Mesenteric fat pad (tissue), 1 donor: Measurements from ENCODE around the gene PIGL. TPM values are rescaled to one million over a fixed set of nuclear protein-coding genes. Genes with fewer than 3 reads are reported as not detected.

Experiments
- DNase-seq: peaks from one replicate; pipeline ENCODE4 v3.0.0-alpha.2; 2020; ENCODE audit warnings: low spot score
- microRNA-seq: library from miRNA; unstranded; fragments of <30 nt; microRNA quantifications from one replicate; pipeline ENCODE4 v1.2.0, GENCODE V29; 2020; ENCODE audit warnings: borderline number of aligned reads
- total RNA-seq: library from RNA; stranded (reverse); fragmentation: NEBNext Ultra II Directional; extraction: Animal tissue kit (Norgen Biotek cat#: 25700); gene quantifications from one replicate; pipeline ENCODE4 v1.2.1, GENCODE V29; 2021
- donor health status: DM: yes; HTN: yes; CAD: no.

The PIGL gene
- total RNA-seq, 1 donor from 2014 or later: 42.9 TPM

DNA sequence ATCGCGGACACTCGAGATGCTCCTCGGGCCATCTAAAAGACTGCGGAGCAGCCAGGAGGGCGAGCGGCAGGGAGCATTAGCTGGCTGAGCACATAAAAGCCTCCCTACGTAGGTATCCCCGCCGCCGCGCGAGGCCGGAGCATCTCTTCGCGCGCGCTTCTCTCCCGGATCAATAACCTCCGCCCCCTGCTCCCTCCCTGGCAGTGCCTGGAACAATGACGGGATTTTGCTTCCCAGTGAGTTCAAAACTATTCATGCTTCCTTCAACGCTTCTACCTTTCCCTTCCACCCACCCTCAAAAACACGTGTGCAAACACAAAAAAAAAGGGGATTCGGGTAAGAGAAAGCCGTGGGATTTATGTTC is 135.3 kb downstream of the PIGL start:
- peak; percentile 68 for DNase-seq

DNA sequence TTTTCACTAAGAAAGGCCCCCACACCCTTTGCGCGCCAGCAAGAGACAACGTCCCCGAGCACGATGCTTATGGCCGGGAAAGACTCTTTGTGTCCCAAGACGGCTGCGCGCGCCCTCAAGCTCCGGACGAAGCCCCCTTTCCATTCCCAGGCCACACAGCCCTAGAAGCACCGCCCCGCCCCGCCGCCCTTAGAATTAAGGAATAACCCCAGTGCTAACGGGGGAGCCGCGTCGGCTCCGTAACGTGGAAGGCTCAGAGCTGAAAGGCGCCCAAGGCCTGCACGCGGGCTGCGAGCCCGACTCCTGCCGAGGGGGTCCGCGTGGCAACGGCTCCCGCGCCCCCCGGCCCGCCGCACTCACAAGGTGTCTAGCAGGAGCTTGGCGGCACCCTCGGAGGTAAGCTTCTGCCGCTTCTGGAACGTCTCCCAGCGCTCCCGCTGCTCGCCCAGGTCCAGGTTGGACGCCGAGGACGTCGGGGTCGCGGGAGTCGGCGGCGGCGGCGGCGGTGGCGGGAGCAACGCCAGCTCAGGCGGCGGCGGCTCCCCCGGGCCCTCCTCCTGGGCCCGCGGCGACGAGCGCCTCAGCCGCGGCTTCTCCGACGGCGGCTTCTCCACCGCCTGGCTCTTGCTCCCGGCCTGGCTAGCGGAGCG is 135.8 kb downstream of the PIGL start:
- DNase-seq: no peak

DNA sequence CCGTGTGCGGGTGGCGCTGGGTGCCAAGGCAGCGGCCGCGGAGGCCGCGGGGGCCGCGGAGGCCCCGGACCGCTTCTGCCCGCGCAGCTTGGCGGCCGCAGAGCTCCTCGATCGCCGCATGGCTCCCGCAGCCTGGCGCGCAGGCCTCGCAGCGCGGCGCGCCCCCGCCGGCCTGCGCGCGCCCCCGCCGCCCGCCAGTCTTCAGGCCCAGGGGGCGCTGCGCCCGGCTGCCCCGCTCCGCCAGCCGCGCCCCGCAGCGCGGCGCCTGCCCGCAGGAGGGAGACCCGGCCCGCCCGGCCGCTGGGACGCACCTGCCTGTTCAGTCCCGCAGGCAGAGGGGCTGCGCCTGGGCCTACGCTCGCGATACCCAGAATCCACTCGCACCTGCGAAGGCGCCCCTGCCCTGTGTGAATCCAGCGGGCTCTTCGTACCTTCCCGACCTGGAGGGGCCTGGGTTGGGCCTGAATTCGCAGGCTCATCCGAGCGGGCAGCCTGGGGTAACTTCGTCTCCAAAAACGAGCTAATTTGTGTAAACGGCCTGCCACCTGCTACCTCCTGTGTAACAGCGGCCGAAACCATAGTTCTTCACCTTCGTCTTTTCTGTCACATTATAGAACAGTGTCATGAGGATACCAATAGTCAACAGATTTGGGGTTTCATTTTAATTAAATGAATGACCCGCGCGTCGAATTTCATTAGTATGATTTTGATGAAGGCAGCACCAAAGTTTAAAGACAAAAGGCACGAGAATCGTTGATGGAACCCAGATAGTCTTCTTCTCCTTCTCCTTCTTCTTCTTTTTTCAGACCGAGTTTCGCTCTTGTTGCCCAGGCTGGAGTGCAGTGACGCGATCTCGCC is 136.5 kb downstream of the PIGL start, which contains the start of gene CENPV:
CENPV (minus strand) TSS at position 153 of the 858 bp plus-strand sequence; CDS start at position 120, 33 bp downstream.
- no peak for DNase-seq

DNA sequence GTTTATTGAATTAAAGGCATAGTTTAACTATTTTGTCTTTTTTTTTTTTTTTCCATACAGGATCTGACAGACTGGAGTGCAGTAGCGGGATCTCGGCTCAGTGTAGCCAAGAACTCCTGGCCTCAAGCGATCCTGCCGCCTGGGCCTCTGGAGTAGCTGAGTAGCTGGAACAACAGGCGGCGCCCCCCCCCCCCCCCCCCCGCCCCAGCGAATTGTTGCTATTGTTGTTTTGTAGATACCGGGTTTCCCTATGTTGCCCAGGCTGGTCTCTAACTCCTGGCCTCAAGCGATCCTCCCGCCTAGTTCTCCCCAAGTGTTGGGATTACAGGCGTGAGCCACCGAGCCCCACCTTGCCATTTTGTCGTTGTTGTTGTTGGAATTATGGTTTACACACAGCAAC is 137.6 kb downstream of the PIGL start:
- no peak for DNase-seq

DNA sequence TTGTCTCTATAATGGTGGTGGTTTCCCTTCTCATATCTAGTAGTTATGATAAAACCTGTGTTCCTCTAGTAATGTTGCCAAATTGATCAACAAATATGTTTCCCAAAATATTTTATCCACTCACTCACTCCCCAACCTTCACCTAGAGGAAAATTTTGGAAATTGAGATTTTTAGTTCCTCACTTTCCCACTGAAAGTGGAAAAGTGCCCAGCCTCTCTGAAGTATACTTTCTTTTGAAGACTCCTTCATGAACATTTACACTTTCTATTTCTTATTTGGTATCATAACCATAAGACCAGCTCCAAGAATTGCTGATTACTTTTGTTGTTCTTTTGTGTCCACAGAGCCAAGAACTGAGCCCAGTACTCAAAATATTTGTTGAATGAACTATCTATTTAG is 141.4 kb downstream of the PIGL start:
- no peak for DNase-seq

DNA sequence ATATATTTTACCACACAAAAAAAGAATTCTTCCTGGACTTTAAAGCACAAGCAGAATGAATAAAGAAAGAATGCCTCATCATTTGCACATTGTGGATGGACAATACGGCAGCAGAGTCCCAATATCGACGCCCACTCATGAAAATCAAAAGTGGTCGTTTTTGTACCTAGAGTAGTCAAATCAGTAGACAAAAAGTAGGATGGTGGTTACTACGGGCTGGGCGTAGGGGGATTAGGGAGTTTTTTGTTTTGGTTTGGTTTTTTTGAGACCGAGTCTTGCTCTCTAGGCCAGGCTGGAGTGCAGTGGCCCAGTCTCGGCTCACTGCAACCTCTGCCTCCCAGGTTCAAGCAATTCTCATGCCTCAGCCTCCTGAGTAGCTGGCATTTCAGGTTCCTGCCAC is 144.9 kb downstream of the PIGL start:
- no peak for DNase-seq

DNA sequence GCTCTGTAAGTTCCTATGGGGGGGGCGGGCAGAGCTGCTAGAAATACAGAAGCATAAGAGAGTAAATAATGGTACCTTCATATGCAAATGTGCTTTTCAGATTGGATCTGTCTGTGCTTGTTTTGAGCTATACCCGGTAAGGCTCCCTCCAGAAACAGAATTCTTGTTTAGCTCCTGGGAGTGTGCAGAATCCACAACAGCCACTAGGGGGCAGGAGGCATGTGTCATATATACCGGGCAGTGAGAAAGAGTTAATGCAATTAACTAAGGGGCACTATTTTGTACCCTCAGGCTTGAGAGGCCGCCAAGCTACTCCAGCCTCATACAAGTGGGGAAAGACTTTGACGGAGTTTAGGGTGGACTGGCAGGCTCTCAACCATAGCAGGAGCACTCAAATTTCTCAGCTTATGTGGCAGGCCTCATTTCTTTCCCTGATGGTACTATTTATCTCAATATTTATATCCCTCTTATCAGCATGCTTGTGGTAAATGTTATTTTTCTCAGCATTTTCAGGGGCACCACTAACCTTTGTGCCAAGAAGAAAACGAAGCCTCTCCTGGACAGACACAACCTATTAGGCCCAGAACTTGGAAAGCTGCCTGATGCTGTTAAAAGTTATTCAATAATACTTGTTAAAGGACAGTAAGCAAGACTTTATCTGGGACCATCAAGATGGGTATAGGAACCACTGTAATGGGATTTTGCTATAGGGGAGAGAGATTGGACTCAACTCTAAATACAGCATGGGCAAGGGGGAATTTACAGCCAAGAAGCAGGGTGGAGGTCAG is 146.9 kb downstream of the PIGL start:
- DNase-seq: peak; percentile 89

- no peak for DNase-seq
Measured at GRCh38 chr17:16364625-16365024, 147.6 kb downstream of the PIGL start.

GRCh38 chr17:16371742-16372141 is 154.7 kb downstream of the PIGL start:
- no peak for DNase-seq

DNA sequence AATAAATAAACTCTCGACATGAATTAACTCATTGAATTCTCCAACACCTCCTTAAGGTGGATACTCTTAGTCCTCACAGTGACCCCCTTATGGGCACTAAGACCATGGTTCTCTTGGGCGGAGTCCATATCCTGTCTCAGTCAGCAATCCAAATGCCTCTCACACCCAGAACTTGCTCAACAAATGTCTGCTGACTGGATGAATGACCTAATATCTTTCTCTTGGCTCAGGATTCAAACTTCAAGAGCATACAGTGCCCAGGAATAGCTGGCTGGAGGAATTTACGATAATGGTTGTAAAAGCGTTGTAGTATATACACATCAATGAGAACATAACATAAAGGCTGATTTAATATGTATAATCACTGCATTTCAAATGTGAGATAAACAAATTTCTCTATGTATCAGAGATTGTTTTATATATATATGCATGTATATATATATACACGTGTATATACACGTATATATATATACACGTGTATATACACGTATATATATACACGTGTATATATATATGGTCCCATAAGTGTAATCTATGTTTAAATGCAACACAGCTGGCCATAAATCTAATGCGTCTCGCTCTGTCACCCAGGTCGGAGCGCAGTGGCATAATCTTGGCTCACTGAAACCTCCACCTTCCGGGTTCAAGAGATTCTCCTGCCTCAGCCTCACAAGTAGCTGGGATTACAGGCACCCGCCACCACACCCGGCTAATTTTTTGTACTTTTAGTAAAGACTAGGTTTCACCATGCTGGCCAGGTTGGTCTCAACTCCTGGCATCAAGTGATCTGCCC is 157.3 kb downstream of the PIGL start:
- DNase-seq: no peak

Small RNA genes within 50 kb of the gene (microRNA-seq; reads per million reads assigned to microRNA genes)
- gene MIR1288: not detected

Other genes with a start within 250 kb of the PIGL start
- gene ZSWIM7, start 217.5 kb upstream of the PIGL start, total RNA-seq: 34.0 TPM
- 27.0 TPM for gene TTC19, start 217.4 kb upstream of the PIGL start, total RNA-seq
- 142 TPM for gene NCOR1, start 1.7 kb upstream of the PIGL start, total RNA-seq
- 26.1 TPM for gene CENPV, start 136.3 kb downstream of the PIGL start, total RNA-seq
- gene UBB, start 163.9 kb downstream of the PIGL start, total RNA-seq: 967 TPM
- gene TRPV2, start 198.4 kb downstream of the PIGL start, total RNA-seq: 43.7 TPM